Measurements from ENCODE around the gene GLP2R. TPM values are rescaled to one million over a fixed set of nuclear protein-coding genes. Genes with fewer than 3 reads are reported as not detected.

Gene GLP2R
- total RNA-seq, 4 donors from 2014 or later: 3.9 to 7.5 (median 5.9) TPM

GRCh38 chr17:9814337-9814945, 11.3 kb upstream of the GLP2R start:
- no peak for TF ChIP-seq CTCF (IDR thresholded peaks at IDR 0.05; ENCODE audit: low read depth)

DNA sequence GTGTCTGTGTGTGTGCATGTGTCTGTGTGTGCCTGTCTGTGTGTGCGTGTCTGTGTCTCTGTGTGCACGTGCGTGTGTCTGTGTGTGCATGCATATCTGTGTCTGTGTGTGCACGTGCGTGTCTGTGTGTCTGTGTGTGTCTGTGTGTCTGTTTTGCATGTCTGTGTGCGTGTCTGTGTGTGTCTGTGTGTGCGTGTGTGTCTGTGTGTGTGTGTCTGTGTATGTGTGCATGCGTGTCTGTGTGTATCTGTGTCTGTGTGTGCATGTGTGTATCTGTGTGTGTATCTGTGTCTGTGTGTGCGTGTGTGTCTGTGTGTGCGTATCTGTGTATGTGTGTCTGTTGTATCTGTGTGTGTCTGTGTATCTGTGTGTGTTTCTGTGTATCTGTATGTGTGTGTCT, 9.3 kb upstream of the GLP2R start:
- TF ChIP-seq CTCF (IDR thresholded peaks at IDR 0.05; ENCODE audit: low read depth): no peak

DNA sequence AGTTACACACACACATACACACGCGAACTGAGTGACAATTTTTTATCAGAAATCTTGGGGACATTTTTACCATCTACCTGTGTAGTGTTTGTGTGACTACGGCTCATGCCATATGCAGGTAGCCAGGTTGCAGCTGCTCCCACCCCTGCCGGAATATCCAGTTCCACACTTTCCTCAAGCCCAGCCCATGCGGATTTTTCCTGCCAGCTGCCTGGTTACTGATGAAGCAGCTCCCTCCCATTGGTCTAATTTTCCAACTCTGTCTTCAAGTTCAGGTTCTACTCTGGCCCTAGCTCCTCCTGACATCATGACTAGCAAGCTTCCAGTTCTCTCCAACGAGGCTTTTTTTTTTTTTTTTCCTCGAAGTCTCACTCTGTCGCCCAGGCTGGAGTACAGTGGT, 8.6 kb upstream of the GLP2R start:
- no peak for TF ChIP-seq CTCF (IDR thresholded peaks at IDR 0.05; ENCODE audit: low read depth)

DNA sequence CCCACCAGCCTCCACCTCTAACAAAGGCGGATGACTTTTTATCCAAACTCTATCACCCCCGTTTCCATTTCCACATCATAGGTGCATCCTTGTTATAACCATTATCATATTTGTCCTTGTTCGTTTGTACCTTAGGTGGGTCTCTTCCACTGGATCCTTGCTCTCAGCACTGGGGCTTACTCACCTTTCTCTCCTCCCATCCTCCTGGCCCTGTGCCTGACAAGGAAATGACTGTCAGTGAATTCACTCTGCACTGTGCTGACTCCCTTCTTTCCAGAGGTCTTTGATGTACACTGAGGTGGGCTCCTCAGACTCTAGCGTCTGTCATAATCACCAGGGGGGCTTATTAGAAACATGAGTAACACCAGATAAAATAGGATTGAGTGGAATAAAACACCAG, 7.0 kb upstream of the GLP2R start:
- TF ChIP-seq CTCF (IDR thresholded peaks at IDR 0.05; ENCODE audit: low read depth): no peak

DNA sequence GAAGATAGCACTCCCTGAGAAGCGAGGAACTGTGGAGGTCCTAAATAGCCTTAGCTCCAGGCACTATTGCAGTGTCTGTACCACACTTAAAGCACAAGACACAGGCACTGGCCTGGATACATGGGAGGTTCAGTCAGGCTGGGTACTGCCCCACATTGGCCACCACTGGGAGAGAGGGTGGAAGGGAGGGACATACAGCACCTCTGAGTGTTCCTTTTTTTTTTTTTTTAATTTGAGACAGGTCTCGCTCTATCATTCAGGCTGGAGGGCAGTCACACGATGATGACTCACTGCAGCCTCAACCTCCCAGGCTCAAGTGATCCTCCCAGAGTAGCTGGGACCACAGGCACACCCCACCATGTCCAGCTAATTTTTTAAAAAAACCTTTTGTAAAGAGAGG, 5.3 kb upstream of the GLP2R start:
- TF ChIP-seq CTCF (IDR thresholded peaks at IDR 0.05; ENCODE audit: low read depth): no peak

DNA sequence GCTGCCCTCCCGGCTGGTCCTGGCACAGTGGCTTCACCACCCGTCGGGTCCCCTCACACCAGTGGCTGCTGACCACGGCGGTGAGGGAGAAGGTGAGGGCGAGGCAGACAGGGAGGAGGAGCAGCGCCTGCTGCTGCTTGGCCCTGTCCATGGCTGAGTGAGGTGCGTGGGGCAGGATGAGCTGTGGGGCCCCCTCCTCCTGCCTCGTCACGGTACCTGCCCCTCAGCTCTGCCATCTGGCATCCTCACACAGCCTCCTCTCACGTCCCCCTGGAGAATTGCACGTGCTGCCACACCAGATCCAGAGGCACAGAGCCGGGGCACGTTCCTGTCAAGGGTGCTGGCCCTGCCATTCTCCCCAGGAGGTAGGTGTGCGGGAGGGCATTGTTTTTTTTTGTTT, 3.8 kb upstream of the GLP2R start, which contains the start of gene GSG1L2:
GSG1L2 (minus strand) TSS at position 159 of the 400 bp plus-strand sequence; CDS start at position 151, 8 bp downstream.
- TF ChIP-seq CTCF (IDR thresholded peaks at IDR 0.05; ENCODE audit: low read depth): no peak

DNA sequence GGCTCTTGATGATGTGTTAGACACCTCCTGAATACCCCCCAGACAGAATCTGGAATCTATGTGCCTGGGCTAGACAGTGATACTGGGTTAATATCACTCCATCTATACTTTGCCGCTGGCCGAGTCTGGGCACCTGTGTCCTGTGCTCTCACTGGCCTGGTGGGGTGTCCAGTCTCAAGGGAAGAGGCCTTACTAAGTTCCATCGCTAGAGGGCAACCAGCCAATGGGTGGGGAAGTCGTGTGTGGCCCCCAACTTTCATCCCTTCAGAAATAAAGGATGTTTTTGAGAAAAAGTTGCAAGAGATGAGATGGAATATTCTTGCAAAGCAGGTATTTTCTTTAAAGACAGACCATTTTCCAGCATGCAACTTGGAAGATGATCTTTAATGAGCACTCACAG, 1.6 kb upstream of the GLP2R start:
- no peak for TF ChIP-seq CTCF (IDR thresholded peaks at IDR 0.05; ENCODE audit: low read depth)
